ENCODE measurements around the gene YTHDF1. TPM values are rescaled to one million over a fixed set of nuclear protein-coding genes. Genes with fewer than 3 reads are reported as not detected.
"Not testable (repeated sequence)": the region's sequence is repeated elsewhere in the genome, so short reads cannot be mapped to it uniquely, and the experiment has no call there.

YTHDF1 gene
- total RNA-seq, 1 experiment from 2014 or later, result 42.6 TPM

DNA sequence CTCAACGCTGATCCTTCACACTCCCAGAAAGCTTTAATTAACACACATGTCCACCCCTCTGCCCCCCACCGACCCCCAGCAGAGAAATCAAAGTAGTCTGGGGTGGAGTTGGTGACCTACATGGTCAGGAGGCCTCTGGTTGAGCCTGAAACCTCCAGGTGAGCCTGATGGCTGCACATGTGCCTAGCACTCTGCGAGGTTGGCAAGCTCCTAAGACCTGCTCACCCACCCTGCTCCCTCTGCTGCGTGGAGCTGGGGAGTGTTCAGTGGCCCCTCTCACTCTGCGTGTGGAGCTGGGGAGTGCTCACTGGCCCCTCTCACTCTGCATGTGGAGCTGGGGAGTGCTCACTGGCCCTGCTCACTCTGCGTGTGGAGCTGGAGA is 7.9 kb upstream of the YTHDF1 start:
- no peak overlapping the region for H3K4me3 ChIP-seq
- CTCF ChIA-PET, result interaction anchor here (0.9 to 2.3 kb wide), 10 partner anchors 9 to 85 kb away, joined by 4 to 13 read pairs (median 8); partner anchors contain the start of gene ARFGAP1
- H3K27ac ChIP-seq, result no peak overlapping the region
- no TSS peak for BruUV-seq (replicated peaks)
- peaks cover 17% of the 10 kb centered on the region for H3K27me3 ChIP-seq (ENCODE audit: insufficient read depth, low read depth)
- intact Hi-C loops (cut with micrococcal nuclease; ENCODE audit: unreplicated experiment), result loop anchor here (1.0 to 5.0 kb wide), 3 partner anchors 8 to 68 kb away; partner anchors contain the start of gene COL20A1
- H3K9me3 ChIP-seq (ENCODE audit: insufficient read depth, low read depth), result no peaks in the 10 kb centered on the region
- H3K9me2 ChIP-seq (ENCODE audit: insufficient read depth), result no peaks in the 10 kb centered on the region
- no peak for DNase-seq
- POLR2A ChIA-PET (ENCODE audit: unreplicated experiment), result interaction anchor here (0.5 to 0.7 kb wide), 2 partner anchors 11 to 12 kb away, joined by 3 to 11 read pairs; no protein-coding TSS in a partner anchor
- peaks cover 33% of the 10 kb centered on the region for H3F3A ChIP-seq (ENCODE audit: insufficient read depth, low read depth)
- no peaks in the 10 kb centered on the region for H3K79me2 ChIP-seq (ENCODE audit: low read depth)
- TF ChIP-seq EZH2 (IDR thresholded peaks at IDR 0.05; ENCODE audit: low read depth), result no peak
- TF ChIP-seq, protein P1, sequence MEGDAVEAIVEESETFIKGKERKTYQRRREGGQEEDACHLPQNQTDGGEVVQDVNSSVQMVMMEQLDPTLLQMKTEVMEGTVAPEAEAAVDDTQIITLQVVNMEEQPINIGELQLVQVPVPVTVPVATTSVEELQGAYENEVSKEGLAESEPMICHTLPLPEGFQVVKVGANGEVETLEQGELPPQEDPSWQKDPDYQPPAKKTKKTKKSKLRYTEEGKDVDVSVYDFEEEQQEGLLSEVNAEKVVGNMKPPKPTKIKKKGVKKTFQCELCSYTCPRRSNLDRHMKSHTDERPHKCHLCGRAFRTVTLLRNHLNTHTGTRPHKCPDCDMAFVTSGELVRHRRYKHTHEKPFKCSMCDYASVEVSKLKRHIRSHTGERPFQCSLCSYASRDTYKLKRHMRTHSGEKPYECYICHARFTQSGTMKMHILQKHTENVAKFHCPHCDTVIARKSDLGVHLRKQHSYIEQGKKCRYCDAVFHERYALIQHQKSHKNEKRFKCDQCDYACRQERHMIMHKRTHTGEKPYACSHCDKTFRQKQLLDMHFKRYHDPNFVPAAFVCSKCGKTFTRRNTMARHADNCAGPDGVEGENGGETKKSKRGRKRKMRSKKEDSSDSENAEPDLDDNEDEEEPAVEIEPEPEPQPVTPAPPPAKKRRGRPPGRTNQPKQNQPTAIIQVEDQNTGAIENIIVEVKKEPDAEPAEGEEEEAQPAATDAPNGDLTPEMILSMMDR (conservative IDR thresholded peaks at IDR 0.05), result no peak
- peaks cover 44% of the 10 kb centered on the region for H3K4me1 ChIP-seq (replicated peaks; ENCODE audit: insufficient read depth)
- no peaks in the 10 kb centered on the region for H3K36me3 ChIP-seq (ENCODE audit: low read depth)
- no peak overlapping the region for H3K4me2 ChIP-seq
- H2AFZ ChIP-seq, result no peak overlapping the region
- 0 out of 2 replicates have a peak, but pooled peaks cover 4% of the 10 kb centered on the region for H4K20me1 ChIP-seq (ENCODE audit: insufficient read depth)

DNA sequence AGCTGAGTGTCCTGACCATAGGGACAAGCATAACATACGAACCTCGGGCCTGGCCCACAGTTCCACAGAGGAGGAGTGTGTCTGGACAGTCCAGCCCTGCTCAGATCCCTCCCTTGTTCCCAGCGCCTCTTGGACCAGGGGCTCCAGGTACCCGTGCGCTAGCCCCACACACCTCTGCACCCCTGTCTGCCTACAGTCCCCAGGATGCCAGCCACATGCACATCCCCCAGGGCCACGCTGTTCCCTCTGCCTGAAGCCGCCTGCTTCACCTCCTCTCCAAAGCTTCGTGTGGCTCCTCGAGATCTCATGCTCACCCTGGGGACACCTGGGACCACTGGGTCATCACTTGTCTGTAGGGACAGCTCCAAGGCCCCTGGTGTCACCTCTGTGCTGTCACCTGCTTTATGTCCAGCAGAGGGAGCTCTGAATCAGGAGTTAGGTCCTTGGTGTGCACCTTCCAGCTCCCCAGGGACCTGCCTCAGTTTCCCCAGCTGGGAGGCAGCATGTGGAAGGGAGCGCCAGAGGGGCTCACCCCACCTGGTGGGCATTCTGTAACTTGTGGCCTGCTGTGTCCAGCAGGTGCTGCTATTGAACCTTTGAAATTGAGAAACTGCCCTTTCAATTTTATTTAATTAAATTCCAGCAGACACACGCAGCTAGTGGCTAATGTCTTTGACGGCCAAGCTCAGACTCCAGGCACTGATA is 7.3 kb upstream of the YTHDF1 start:
- BruUV-seq (replicated peaks), result no TSS peak
- Histone ChIP-seq H3K9me3 (ENCODE audit: insufficient read depth, low read depth) (no peaks in the 10 kb centered on the region), H3K4me2 (0 out of 2 replicates have a peak overlapping the region, but pooled peaks have one; percentile 3), H3K9me2 (ENCODE audit: insufficient read depth) (no peaks in the 10 kb centered on the region), H3K27me3 (ENCODE audit: insufficient read depth, low read depth) (peaks cover 17% of the 10 kb centered on the region), H3K4me1 (replicated peaks; ENCODE audit: insufficient read depth) (peaks cover 44% of the 10 kb centered on the region), H3F3A (ENCODE audit: insufficient read depth, low read depth) (peaks cover 33% of the 10 kb centered on the region), H4K20me1 (ENCODE audit: insufficient read depth) (0 out of 2 replicates have a peak, but pooled peaks cover 4% of the 10 kb centered on the region), H3K36me3 (ENCODE audit: low read depth) (no peaks in the 10 kb centered on the region), H2AFZ (no peak overlapping the region), H3K79me2 (ENCODE audit: low read depth) (no peaks in the 10 kb centered on the region), H3K27ac (no peak overlapping the region), H3K4me3 (no peak overlapping the region)
- DNase-seq, result peak in 1 of 2 experiments; percentile 51
- TF ChIP-seq, protein P1 (conservative IDR thresholded peaks at IDR 0.05), result peak; percentile 99
- no peak for TF ChIP-seq EZH2 (IDR thresholded peaks at IDR 0.05; ENCODE audit: low read depth)
- ChIA-PET CTCF (interaction anchor here (0.8 to 2.3 kb wide), 11 partner anchors 9 to 429 kb away, joined by 3 to 13 read pairs (median 7); partner anchors contain the start of gene ARFGAP1), POLR2A (ENCODE audit: unreplicated experiment) (interaction anchor here (0.7 to 1.0 kb wide), 2 partner anchors 10 to 12 kb away, joined by 5 to 11 read pairs; no protein-coding TSS in a partner anchor)
- intact Hi-C loops (cut with micrococcal nuclease; ENCODE audit: unreplicated experiment), result loop anchor here (5.0 kb wide), 1 partner anchor 69 kb away; the partner anchor contains the start of gene COL20A1

DNA sequence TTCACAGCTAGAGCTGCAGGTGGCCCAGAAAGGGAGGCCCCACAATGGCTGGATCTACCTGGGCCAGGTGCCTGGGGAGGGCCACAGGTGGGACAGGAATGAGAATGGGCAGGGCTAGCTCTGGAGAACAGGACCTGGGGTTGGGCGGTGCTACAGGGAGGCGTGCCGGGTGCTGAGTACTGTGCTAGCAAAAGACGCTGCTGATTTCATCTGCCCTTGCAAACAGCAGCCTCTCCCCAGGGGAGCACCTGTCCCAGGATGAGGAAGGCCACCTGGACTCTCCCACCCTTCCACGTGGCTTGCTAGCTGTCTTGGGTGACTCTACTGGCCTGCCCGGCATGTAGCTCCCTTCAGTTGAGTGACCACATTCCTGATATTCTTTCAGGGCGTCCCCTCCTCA is 6.6 kb upstream of the YTHDF1 start:
- H4K20me1 ChIP-seq (ENCODE audit: insufficient read depth), result 0 out of 2 replicates have a peak, but pooled peaks cover 4% of the 10 kb centered on the region
- intact Hi-C loops (cut with micrococcal nuclease; ENCODE audit: unreplicated experiment), result loop anchor here (5.0 kb wide), 1 partner anchor 70 kb away; the partner anchor contains the start of gene COL20A1
- peaks cover 33% of the 10 kb centered on the region for H3F3A ChIP-seq (ENCODE audit: insufficient read depth, low read depth)
- no peak overlapping the region for H3K27ac ChIP-seq
- no peak overlapping the region for H3K4me3 ChIP-seq
- H3K9me3 ChIP-seq (ENCODE audit: insufficient read depth, low read depth), result no peaks in the 10 kb centered on the region
- no peaks in the 10 kb centered on the region for H3K79me2 ChIP-seq (ENCODE audit: low read depth)
- no peak for TF ChIP-seq EZH2 (IDR thresholded peaks at IDR 0.05; ENCODE audit: low read depth)
- TF ChIP-seq, protein P1 (conservative IDR thresholded peaks at IDR 0.05), result no peak
- no peaks in the 10 kb centered on the region for H3K9me2 ChIP-seq (ENCODE audit: insufficient read depth)
- no peak overlapping the region for H2AFZ ChIP-seq
- no TSS peak for BruUV-seq (replicated peaks)
- ChIA-PET POLR2A (ENCODE audit: unreplicated experiment) (interaction anchor here (0.5 to 1.0 kb wide), 3 partner anchors 10 to 751 kb away, joined by 5 to 7 read pairs (median 7); partner anchors contain the start of gene PPDPF), CTCF (interaction anchor here (0.8 to 2.3 kb wide), 4 partner anchors 12 to 429 kb away, joined by 3 to 13 read pairs (median 8); partner anchors contain the start of gene ARFGAP1)
- peaks cover 17% of the 10 kb centered on the region for H3K27me3 ChIP-seq (ENCODE audit: insufficient read depth, low read depth)
- 0 out of 2 replicates have a peak overlapping the region, but pooled peaks have one; percentile 3 for H3K4me2 ChIP-seq
- peaks cover 44% of the 10 kb centered on the region for H3K4me1 ChIP-seq (replicated peaks; ENCODE audit: insufficient read depth)
- H3K36me3 ChIP-seq (ENCODE audit: low read depth), result no peaks in the 10 kb centered on the region
- peak; percentile 82 to 93 for DNase-seq

DNA sequence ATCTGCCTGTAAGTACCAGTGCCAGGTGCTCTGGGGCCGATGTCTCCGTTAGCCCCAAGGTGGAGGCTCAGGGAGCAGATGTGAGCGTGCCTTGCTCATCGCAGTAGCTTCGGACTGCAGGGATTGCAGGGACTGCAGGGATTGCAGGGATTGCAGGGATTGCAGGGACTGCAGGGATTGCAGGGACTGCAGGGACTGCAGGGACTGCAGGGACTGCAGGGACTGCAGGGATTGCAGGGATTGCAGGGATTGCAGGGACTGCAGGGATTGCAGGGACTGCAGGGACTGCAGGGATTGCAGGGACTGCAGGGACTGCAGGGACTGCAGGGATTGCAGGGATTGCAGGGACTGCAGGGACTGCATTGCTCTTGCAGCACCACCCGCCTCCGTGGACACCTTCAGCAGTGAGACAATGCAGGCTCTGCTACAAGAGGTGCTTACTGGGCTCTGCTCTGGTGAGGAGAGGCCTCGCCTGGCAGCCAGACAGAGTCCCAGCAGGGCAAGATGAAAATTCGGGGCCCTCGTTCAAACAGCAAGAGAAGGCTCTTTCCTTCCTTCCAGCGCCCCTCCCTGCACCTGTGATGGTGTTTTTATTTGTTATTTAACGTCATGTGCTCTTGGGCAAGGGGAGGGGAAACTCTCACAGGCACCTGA is 5.6 kb upstream of the YTHDF1 start:
- POLR2A ChIA-PET (ENCODE audit: unreplicated experiment); BruUV-seq (replicated peaks): not testable (repeated sequence)

More for the DNA sequence above, 5.6 kb upstream of the YTHDF1 start:
- H3K4me3 ChIP-seq; H3K4me2 ChIP-seq; CTCF ChIA-PET; H3K27ac ChIP-seq; H3K36me3 ChIP-seq (ENCODE audit: low read depth); H4K20me1 ChIP-seq (ENCODE audit: insufficient read depth); H2AFZ ChIP-seq; DNase-seq; H3K9me3 ChIP-seq (ENCODE audit: insufficient read depth, low read depth); H3K79me2 ChIP-seq (ENCODE audit: low read depth); H3K9me2 ChIP-seq (ENCODE audit: insufficient read depth): not testable (repeated sequence)
- Histone ChIP-seq H3F3A (ENCODE audit: insufficient read depth, low read depth) (peaks cover 41% of the 10 kb centered on the region), H3K4me1 (replicated peaks; ENCODE audit: insufficient read depth) (peaks cover 49% of the 10 kb centered on the region), H3K27me3 (ENCODE audit: insufficient read depth, low read depth) (peaks cover 17% of the 10 kb centered on the region)
- intact Hi-C loops (cut with micrococcal nuclease; ENCODE audit: unreplicated experiment), result loop anchor here (5.0 kb wide), 1 partner anchor 71 kb away; the partner anchor contains the start of gene COL20A1
